GM10266 (cell line): ENCODE results near the gene BRSK1.

Experiments
- DNase-seq: peaks from one replicate; pipeline ENCODE4 v3.0.0; 2012; ENCODE audit errors: extremely low spot score
- TF ChIP-seq, protein P1 (sequence below): IDR thresholded peaks from 2 replicates; pipeline ENCODE4 v1.5.1; 2012; ENCODE audit warnings: mild to moderate bottlenecking, low read depth; ENCODE audit not compliant: control insufficient read depth, insufficient read depth; ENCODE audit errors: missing control alignments

BRSK1 gene

DNA sequence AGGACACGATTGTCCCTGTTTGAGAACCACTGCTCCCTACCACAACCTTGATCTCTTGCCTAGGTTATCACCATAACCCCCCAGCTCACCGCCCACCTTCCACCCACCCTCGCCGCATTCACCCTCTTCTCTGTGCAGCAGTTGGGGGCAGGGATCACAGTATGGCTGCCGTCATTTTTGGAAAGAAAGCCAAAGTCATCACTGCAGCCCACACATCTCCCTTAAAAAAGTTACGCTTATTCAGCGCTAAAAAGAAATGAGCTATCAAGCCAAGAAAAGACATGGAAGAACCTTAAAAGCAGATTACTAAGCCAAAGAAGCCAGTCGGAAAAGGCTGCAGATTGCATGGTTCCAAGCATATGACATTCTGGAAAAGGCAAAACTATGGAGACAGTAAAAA lies 14.5 kb upstream of the BRSK1 start:
- TF ChIP-seq, protein P1, sequence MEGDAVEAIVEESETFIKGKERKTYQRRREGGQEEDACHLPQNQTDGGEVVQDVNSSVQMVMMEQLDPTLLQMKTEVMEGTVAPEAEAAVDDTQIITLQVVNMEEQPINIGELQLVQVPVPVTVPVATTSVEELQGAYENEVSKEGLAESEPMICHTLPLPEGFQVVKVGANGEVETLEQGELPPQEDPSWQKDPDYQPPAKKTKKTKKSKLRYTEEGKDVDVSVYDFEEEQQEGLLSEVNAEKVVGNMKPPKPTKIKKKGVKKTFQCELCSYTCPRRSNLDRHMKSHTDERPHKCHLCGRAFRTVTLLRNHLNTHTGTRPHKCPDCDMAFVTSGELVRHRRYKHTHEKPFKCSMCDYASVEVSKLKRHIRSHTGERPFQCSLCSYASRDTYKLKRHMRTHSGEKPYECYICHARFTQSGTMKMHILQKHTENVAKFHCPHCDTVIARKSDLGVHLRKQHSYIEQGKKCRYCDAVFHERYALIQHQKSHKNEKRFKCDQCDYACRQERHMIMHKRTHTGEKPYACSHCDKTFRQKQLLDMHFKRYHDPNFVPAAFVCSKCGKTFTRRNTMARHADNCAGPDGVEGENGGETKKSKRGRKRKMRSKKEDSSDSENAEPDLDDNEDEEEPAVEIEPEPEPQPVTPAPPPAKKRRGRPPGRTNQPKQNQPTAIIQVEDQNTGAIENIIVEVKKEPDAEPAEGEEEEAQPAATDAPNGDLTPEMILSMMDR, result no peak
- DNase-seq, result no peak

DNA sequence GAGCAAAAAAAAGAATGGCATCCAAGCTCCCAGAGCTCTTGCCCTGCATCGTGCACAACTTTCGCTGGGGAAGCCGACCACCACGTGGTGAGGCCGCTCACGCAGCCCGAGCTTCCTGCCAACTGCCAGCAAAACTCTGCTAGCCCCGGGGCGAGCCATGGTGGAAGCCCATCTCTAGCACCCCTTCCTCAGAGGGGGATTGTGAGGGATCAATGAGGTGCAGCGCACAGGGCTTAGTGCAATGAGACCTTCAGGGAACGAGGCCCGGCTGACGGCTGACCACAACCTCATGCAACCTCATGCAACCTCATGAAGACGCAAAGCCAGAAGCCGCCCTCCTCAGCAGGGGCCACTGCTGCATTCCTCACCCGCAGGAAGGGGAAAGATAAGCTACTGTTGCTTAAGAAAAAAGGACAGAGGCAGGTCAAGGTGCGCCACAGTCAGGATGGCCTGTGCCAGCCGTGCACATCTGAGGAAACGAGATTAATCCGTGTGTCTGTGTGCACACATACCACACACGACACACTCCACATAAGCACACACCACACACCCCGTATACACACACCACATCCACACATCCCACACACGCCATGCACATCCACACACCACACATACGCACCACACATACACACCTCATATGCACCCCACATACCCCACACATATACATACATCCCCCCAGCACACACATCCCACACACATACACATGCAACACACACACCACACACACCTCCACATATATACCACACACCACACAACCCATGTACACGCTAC lies 13.4 kb upstream of the BRSK1 start:
- TF ChIP-seq, protein P1, result no peak
- DNase-seq, result no peak

DNA sequence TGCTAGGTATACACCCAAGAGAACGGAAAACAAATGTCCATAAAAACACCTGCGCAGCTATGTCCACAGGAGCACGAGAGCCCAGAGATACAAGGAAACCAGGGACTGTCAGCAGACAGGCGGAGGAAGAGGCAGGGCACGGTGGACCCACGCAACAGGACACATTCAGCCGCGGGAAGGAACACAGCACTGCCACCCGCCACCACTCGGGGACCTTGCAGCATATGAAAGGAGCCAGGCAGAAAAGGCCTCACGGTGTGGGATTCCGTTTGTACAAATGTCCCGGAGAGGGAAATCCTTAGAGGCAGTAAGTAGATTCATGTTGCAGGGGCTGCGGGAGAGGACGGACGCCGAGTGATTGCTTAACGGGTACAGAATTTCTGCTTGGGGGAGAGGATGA lies 11.7 kb upstream of the BRSK1 start:
- TF ChIP-seq, protein P1, result no peak
- DNase-seq, result no peak

DNA sequence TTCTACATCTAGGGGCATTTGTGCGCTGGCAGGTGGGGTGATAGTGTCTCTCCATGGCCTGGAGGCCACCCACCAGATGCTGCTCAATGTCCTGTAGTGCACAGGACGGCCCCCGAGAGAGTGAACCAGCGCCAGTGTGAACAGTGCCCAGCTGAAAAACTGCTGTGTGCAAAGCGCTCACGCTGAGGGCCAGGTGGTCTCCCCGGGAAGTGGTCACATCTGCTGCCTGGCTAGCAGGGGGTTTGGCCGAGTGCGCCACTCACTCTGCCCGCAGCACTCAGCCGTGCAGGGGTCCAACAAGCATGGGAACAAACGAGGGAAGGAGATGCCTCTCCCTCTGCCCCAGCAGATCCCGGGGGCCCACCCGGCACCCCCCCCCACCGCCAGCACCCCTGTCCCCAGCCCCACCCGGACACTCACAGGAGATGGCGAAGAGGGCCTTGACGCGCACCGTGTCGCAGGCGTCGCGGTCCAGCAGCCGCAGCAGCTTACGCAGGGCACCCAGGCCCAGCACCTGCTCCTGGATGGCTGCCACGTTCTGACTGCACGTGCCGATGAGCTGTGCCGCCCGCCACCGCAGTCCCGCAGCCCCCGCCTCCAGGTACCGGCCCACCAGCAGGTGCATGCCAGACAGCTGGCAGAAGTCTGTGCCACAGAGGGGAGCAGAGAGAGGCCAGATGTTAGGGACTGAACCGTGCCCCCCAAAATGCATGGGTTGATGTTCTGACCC lies 9.7 kb upstream of the BRSK1 start:
- no peak for DNase-seq
- TF ChIP-seq, protein P1, result no peak

DNA sequence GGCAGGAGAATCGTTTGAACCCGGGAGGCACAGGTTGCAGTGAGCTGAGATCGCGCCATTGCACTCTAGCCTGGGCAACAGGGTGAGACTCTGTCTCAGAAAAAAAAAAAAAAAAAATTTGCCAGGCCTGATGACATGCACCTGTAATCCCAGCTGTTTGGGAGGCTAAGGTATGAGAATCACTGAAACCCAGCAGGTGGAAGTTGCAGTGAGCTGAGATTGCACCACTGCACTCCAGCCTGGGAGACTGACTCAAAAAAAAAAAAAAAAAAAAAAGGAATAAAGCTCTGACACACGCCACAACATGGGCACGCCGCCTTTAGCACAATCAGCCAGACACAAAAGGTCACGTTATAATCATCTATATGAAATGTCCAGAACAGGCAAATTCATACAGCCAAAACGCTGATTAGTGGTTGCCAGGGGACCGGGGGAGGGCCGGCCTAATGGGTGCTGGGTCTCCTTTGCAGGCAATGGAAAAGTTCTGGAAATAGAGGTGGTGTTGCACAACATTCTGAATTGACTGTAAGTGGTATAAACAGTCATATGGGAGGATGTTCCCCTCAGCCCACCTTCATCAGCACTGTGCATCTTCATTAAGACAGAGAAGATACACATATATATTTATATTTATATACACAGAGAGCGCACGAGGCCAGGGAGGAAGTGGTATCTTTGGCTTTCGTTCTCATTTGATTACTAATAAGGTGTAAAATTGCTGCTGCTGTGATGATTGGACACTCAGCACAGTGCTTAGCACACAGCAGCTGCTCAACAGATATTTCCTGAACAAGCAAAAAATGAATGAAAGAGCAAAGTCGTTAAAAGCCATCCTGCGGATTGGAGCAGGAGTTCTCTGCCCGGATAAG lies 7.7 kb upstream of the BRSK1 start:
- peak; percentile 80 for DNase-seq
- TF ChIP-seq, protein P1, result no peak

DNA sequence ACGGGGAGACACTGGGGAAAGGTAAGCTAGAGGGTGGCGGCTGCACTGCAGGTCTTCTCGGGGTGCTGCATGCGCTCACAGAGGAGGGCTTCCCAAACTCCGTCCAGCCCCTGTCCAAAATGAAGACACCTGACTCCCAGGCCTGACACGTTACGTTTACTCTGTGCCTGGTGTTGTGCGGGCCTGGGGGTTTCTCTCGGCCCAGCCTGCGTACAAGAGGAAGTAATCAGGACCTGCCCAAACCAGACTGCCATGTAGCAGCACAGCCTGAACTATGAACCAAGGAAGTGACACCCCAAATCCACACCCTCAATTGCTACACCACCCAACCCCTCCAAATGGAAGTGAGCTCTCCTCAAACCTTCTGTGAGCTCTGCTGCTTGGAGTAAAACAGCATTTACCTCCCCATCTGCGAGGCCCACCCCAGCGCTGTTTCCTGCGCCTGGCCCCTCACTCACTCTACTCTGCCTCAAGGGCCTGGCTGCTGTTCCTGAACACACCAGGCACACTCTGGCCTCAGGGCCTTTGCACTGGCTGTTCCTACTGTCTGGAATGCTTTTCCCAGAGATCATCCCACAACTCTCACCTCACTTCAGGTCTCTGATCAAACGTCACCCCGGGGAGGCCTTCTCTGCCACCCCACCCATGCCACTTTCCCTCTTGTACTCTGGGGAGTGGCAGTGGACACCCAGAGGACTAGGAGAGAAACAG lies 6.9 kb upstream of the BRSK1 start:
- no peak for DNase-seq
- TF ChIP-seq, protein P1, result no peak
